ENCODE data around the gene RNF208. TPM values are rescaled to one million over a fixed set of nuclear protein-coding genes. Genes with fewer than 3 reads are reported as not detected.

Gene RNF208
- total RNA-seq, 4 donors from 2014 or later, result 1.1 to 6.5 (median 1.5) TPM

DNA sequence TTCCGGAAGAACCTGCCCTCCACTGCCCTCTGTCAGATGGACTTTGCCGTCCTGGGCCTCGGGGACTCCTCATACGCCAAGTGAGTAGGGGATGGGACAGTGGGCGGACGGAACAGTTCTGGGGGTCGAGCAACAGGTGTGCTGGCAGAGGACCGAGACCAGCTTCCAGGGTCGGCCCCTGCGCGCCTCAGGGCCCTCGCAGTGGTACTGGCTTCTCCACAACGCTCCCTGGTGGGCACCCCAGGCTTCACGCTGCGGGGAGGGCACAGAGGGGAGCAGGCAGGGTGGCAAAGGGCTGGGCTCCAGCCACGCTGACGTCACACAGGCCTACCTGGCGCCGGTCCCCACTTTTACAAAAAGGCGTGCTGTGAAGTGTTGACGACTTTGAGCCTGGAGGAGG is 9.5 kb downstream of the RNF208 start:
- in situ Hi-C loops (cut with MboI; ENCODE audit: low sequenced_read_pairs in 4 of 4) (loop anchor here in 1 of 4 donors (10.0 kb wide), 1 partner anchor 88 kb away; no protein-coding TSS in a partner anchor), intact Hi-C loops (cut with DNase I; ENCODE audit: low total_unique reads) (no loop called here)
- Histone ChIP-seq H3K36me3 (no peaks in the 10 kb centered on the region), H3K4me1 (peaks cover 6 to 7% of the 10 kb centered on the region in 2 donors), H3K4me3 (no peak overlapping the region), H3K27ac (no peak overlapping the region), H3K27me3 (no peaks in the 10 kb centered on the region), H3K9me3 (no peaks in the 10 kb centered on the region)
- DNase-seq, result no peak
- ATAC-seq, result no peak
- no peak for TF ChIP-seq POLR2A (IDR thresholded peaks at IDR 0.05)
- TF ChIP-seq, protein P1, sequence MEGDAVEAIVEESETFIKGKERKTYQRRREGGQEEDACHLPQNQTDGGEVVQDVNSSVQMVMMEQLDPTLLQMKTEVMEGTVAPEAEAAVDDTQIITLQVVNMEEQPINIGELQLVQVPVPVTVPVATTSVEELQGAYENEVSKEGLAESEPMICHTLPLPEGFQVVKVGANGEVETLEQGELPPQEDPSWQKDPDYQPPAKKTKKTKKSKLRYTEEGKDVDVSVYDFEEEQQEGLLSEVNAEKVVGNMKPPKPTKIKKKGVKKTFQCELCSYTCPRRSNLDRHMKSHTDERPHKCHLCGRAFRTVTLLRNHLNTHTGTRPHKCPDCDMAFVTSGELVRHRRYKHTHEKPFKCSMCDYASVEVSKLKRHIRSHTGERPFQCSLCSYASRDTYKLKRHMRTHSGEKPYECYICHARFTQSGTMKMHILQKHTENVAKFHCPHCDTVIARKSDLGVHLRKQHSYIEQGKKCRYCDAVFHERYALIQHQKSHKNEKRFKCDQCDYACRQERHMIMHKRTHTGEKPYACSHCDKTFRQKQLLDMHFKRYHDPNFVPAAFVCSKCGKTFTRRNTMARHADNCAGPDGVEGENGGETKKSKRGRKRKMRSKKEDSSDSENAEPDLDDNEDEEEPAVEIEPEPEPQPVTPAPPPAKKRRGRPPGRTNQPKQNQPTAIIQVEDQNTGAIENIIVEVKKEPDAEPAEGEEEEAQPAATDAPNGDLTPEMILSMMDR (IDR thresholded peaks at IDR 0.05 in 4 of 5, conservative IDR thresholded peaks at IDR 0.05 in 1 of 5), result no peak

DNA sequence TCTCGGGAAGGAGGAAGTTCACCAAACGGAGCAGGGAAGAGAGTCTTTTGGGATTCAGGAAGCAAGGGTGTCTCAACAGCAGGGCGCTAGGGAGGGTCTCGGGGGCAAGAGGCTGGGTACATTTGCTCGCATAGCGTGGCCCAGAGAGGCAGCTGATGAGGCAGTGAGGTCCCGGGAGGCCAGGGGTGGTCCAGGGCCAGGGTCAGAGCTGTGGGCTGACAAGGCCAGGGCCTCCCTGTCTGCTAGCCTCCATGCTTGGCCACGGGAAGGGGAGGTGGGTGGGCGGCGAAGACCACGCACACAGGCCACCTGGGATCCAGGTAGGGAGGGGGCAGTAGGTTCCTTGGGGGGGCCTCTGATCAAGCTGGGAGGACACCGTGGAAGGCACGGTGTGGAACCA is 10.5 kb downstream of the RNF208 start:
- Histone ChIP-seq H3K36me3 (no peaks in the 10 kb centered on the region), H3K4me3 (no peak overlapping the region), H3K27ac (no peak overlapping the region), H3K9me3 (no peaks in the 10 kb centered on the region), H3K4me1 (peaks cover 4 to 5% of the 10 kb centered on the region in 2 donors), H3K27me3 (no peaks in the 10 kb centered on the region)
- DNase-seq, result no peak
- in situ Hi-C loops (cut with MboI; ENCODE audit: low sequenced_read_pairs in 4 of 4), result loop anchor here in 1 of 4 donors (10.0 kb wide), 1 partner anchor 87 kb away; no protein-coding TSS in a partner anchor
- no peak for TF ChIP-seq POLR2A (IDR thresholded peaks at IDR 0.05)
- TF ChIP-seq, protein P1 (IDR thresholded peaks at IDR 0.05 in 4 of 5, conservative IDR thresholded peaks at IDR 0.05 in 1 of 5), result no peak
- intact Hi-C loops (cut with DNase I; ENCODE audit: low total_unique reads), result no loop called here
- ATAC-seq, result no peak

DNA sequence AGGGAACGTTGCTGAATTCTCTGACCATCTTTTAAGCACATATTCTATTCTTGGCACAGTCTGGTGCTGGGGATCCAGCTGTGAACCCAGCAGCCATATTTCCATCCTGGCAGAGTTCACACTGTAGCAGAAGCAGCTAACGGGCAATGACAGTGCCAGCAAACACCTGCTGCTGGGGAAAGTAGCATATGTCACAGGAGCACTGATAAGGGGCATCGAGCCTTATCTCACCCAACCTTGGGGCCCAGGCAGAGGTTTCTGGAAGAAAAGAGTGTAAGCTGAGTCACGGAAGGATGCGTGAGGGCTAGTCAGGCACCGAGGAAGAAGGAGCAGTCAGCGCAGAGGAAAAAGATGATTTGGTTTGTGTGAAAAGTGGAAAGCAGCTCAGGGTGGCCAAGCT is 15.4 kb downstream of the RNF208 start:
- Histone ChIP-seq H3K4me3 (peak overlapping the region; percentile 75 to 97 (median 90)), H3K27ac (no peak overlapping the region), H3K9me3 (no peaks in the 10 kb centered on the region), H3K36me3 (no peaks in the 10 kb centered on the region), H3K4me1 (peaks cover 43 to 46% of the 10 kb centered on the region in 2 donors), H3K27me3 (no peaks in the 10 kb centered on the region)
- TF ChIP-seq, protein P1 (IDR thresholded peaks at IDR 0.05 in 4 of 5, conservative IDR thresholded peaks at IDR 0.05 in 1 of 5), result no peak
- TF ChIP-seq POLR2A (IDR thresholded peaks at IDR 0.05), result no peak
- ATAC-seq (no peak), DNase-seq (no peak)
- intact Hi-C loops (cut with DNase I; ENCODE audit: low total_unique reads) (no loop called here), in situ Hi-C loops (cut with MboI; ENCODE audit: low sequenced_read_pairs in 4 of 4) (no loop called here)

DNA sequence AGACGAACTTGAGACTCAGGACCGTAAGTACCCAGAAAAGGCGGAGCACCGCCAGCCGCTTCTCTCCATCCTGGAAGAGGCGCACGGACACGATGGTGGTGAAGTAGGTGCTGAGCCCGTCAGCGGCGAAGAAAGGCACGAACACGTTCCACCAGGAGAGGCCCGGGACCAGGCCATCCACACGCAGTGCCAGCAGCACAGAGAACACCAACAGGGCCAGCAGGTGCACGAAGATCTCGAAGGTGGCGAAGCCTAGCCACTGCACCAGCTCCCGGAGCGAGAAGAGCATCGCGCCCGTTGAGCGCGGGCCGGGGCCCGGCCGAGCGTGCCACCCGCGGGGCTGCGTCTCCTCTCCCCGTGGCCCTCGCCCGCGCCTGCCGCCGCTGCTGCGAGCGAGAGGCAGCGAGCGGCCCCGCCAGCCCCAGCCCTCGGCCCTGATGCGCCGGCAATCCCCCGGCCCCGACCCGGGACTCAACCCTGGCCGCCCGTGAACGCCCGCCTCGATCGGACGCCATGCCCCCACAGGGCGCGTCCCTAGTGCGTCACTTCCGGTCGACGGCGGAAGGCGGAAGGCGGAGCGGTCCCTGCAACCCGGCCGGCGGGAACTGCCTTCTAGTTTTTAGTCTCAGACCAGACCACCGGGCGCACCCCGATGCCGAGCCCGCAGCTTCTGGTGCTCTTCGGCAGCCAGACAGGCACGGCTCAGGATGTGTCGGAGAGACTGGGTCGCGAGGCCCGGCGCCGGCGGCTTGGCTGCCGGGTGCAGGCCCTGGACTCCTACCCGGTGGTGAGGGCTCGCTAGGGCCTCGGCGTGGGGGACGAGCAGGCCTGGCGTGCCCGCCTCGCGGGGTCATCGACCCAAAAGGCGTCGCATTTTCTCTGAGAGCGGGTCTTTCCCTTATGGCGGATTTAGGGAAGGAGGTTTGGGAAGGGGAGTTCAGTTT is 16.6 kb downstream of the RNF208 start, which contains the start of the genes NDOR1 and TMEM203:
TSS of gene NDOR1 (plus strand) at position 575 of the 944 bp plus-strand sequence. CDS start at position 653, 78 bp downstream.
TSS of gene TMEM203 (minus strand) at position 523 of the 944 bp plus-strand sequence. CDS start at position 289, 234 bp downstream.
- no peaks in the 10 kb centered on the region for H3K9me3 ChIP-seq
- peak within 1 kb of the TSS; percentile 75 to 97 (median 90) for H3K4me3 ChIP-seq
- H3K27me3 ChIP-seq, result no peaks in the 10 kb centered on the region
- ATAC-seq (peak; percentile 62 to 68), DNase-seq (peak; percentile 78 to 79)
- TF ChIP-seq, protein P1 (IDR thresholded peaks at IDR 0.05 in 4 of 5, conservative IDR thresholded peaks at IDR 0.05 in 1 of 5), result no peak
- TF ChIP-seq POLR2A (IDR thresholded peaks at IDR 0.05), result peak; percentile 69 to 82
- H3K4me1 ChIP-seq, result peaks cover 49 to 52% of the 10 kb centered on the region in 2 donors
- in situ Hi-C loops (cut with MboI; ENCODE audit: low sequenced_read_pairs in 4 of 4) (no loop called here), intact Hi-C loops (cut with DNase I; ENCODE audit: low total_unique reads) (loop anchor here (1.0 kb wide), 1 partner anchor 17 kb away; the partner anchor contains the start of genes ANAPC2 and SSNA1)
- H3K27ac ChIP-seq, result peak within 1 kb of the TSS; percentile 65 to 90 (median 78)
- no peaks in the 10 kb centered on the region for H3K36me3 ChIP-seq

Measured in gastrocnemius medialis (tissue), 4 donors.